Common myeloid progenitor, CD34-positive (primary cell): ENCODE measurements around the gene MACROH2A2.

Source experiments
- CTCF ChIA-PET: fragments of 350-600 bp; sonication (Branson Sonifier 250); formaldehyde crosslinking; loops from one replicate; lab custom pipeline; 2021; ENCODE audit warnings: antibody characterized with exemption; lab: Charles Lee
- POLR2A ChIA-PET: fragments of 350-600 bp; sonication (Branson Sonifier 250); formaldehyde crosslinking; loops from one replicate; lab custom pipeline; 2021; ENCODE audit warnings: antibody characterized with exemption; lab: Charles Lee
- DNase-seq, 3 donors: peaks; one replicate each; pipeline versions ENCODE4 v3.0.0 to v3.0.0-alpha.2; 2013
- H3K27ac ChIP-seq, 2 experiments: 1 replicate in 1 of 2; 2 replicates in 1 of 2; pipeline ENCODE4 v1.7.0; 2013; ENCODE audit warnings: inconsistent platforms in 2 of 2, low read length in 2 of 2, mild to moderate bottlenecking in 2 of 2, low read depth in 1 of 2, moderate library complexity in 1 of 2; ENCODE audit not compliant: severe bottlenecking in 2 of 2, insufficient read depth in 1 of 2, poor library complexity in 1 of 2
- H3K27me3 ChIP-seq, 5 experiments: replicated peaks in 2 of 5; 1 replicate in 3 of 5; 2 replicates in 2 of 5; pipeline versions ENCODE4 v1.6.1 to v1.7.0; 2013; ENCODE audit warnings: low read length in 4 of 5, mild to moderate bottlenecking in 2 of 5, moderate library complexity in 2 of 5, inconsistent platforms in 1 of 5; ENCODE audit not compliant: insufficient read depth in 5 of 5, control insufficient read depth in 4 of 5
- H3K36me3 ChIP-seq, 4 experiments: 1 replicate in 2 of 4; 2 replicates in 2 of 4; pipeline versions ENCODE4 v1.6.1 to v1.7.0; 2013; ENCODE audit warnings: low read length in 3 of 4, control low read depth in 1 of 4, mild to moderate bottlenecking in 1 of 4; ENCODE audit not compliant: control insufficient read depth in 4 of 4, insufficient read depth in 4 of 4
- H3K4me1 ChIP-seq, 4 experiments: 1 replicate in 3 of 4; 2 replicates in 1 of 4; pipeline versions ENCODE4 v1.6.1 to v1.7.1; 2013; ENCODE audit warnings: low read length in 3 of 4, mild to moderate bottlenecking in 3 of 4, control low read depth in 1 of 4, inconsistent platforms in 1 of 4, moderate library complexity in 1 of 4; ENCODE audit not compliant: control insufficient read depth in 4 of 4, insufficient read depth in 4 of 4; ENCODE audit errors: control extremely low read depth in 1 of 4
- H3K4me3 ChIP-seq, 7 experiments: 1 replicate in 4 of 7; 2 replicates in 3 of 7; pipeline versions ENCODE4 v1.5.1 to v1.7.0; 2013; ENCODE audit warnings: mild to moderate bottlenecking in 7 of 7, low read length in 6 of 7, moderate library complexity in 6 of 7, inconsistent platforms in 2 of 7, low read depth in 2 of 7, control low read depth in 1 of 7; ENCODE audit not compliant: insufficient read depth in 4 of 7, control insufficient read depth in 1 of 7; ENCODE audit errors: extremely low read depth in 1 of 7
- H3K9me3 ChIP-seq, 5 experiments: 1 replicate in 4 of 5; 2 replicates in 1 of 5; pipeline versions ENCODE4 v1.6.1 to v1.7.1; 2013; ENCODE audit warnings: low read length in 4 of 5, mild to moderate bottlenecking in 2 of 5, inconsistent platforms in 1 of 5, low read depth in 1 of 5, moderate library complexity in 1 of 5; ENCODE audit not compliant: control insufficient read depth in 4 of 5, insufficient read depth in 2 of 5; ENCODE audit errors: control extremely low read depth in 1 of 5
- WGBS: methylation state at CpG from one replicate; pipeline ENCODE4 v1.1.5; 2013; ENCODE audit not compliant: insufficient coverage; 5-methylcytosine and 5-hydroxymethylcytosine counted together

The MACROH2A2 gene

GRCh38 chr10:70053841-70054288 is 1.2 kb downstream of the MACROH2A2 start:
- POLR2A ChIA-PET = no interaction called here
- CTCF ChIA-PET = interaction anchor here (1.3 kb wide), 1 partner anchor 9 kb away, joined by 3 read pairs; no protein-coding TSS in a partner anchor
- DNase-seq = peak; percentile 16 to 39 (median 36)
- Histone ChIP-seq H3K4me3 (peak overlapping the region; percentile 46 to 79 (median 73)), H3K27me3 (peaks cover 9 to 44% (median 14%) of the 10 kb centered on the region in 5 experiments), H3K36me3 (no peaks in the 10 kb centered on the region), H3K9me3 (peaks cover 0 to 1% (median 0%) of the 10 kb centered on the region in 5 experiments), H3K27ac (no peak overlapping the region), H3K4me1 (peaks cover 0 to 16% (median 13%) of the 10 kb centered on the region in 4 experiments)
- 14% methylated on average over 18 of the region's 33 CpGs for WGBS

- Histone ChIP-seq H3K36me3 (no peaks in the 10 kb centered on the region), H3K27me3 (peaks cover 9 to 44% (median 14%) of the 10 kb centered on the region in 5 experiments), H3K27ac (no peak overlapping the region), H3K9me3 (peaks cover 0 to 1% (median 0%) of the 10 kb centered on the region in 5 experiments), H3K4me3 (no peak overlapping the region), H3K4me1 (peaks cover 0 to 16% (median 13%) of the 10 kb centered on the region in 4 experiments)
- WGBS = 90% methylated on average over 4 of the region's 4 CpGs
- ChIA-PET POLR2A (no interaction called here), CTCF (no interaction called here)
- DNase-seq = no peak
These were observed 2.3 kb downstream of the MACROH2A2 start for GRCh38 chr10:70054902-70055301.

GRCh38 chr10:70055550-70055949 is 2.9 kb downstream of the MACROH2A2 start:
- DNase-seq = no peak
- no peaks in the 10 kb centered on the region for H3K36me3 ChIP-seq
- ChIA-PET POLR2A (no interaction called here), CTCF (no interaction called here)
- no peak overlapping the region for H3K27ac ChIP-seq
- H3K27me3 ChIP-seq = peaks cover 8 to 39% (median 12%) of the 10 kb centered on the region in 5 experiments
- H3K4me1 ChIP-seq = peaks cover 0 to 16% (median 13%) of the 10 kb centered on the region in 4 experiments
- 100% methylated on average over 1 of the region's 1 CpG for WGBS
- peaks cover 0 to 1% (median 0%) of the 10 kb centered on the region in 5 experiments for H3K9me3 ChIP-seq
- no peak overlapping the region for H3K4me3 ChIP-seq

- Histone ChIP-seq H3K36me3 (no peaks in the 10 kb centered on the region), H3K4me1 (peaks cover 0 to 14% (median 11%) of the 10 kb centered on the region in 4 experiments), H3K4me3 (no peak overlapping the region), H3K27me3 (peaks cover 0 to 22% (median 2%) of the 10 kb centered on the region in 5 experiments), H3K9me3 (no peaks in the 10 kb centered on the region), H3K27ac (no peak overlapping the region)
- ChIA-PET POLR2A (no interaction called here), CTCF (no interaction called here)
- WGBS = no CpG with 5 or more reads among the region's 4 CpGs
- no peak for DNase-seq
These were observed 4.7 kb downstream of the MACROH2A2 start for GRCh38 chr10:70057306-70057705.

GRCh38 chr10:70060389-70060788 is 7.7 kb downstream of the MACROH2A2 start:
- H3K4me1 ChIP-seq = peaks cover 0 to 3% (median 0%) of the 10 kb centered on the region in 4 experiments
- DNase-seq = no peak
- CTCF ChIA-PET = no interaction called here
- H3K4me3 ChIP-seq = no peak overlapping the region
- 100% methylated on average over 2 of the region's 2 CpGs for WGBS
- POLR2A ChIA-PET = no interaction called here
- H3K9me3 ChIP-seq = no peaks in the 10 kb centered on the region
- no peaks in the 10 kb centered on the region for H3K36me3 ChIP-seq
- H3K27me3 ChIP-seq = no peaks in the 10 kb centered on the region
- no peak overlapping the region for H3K27ac ChIP-seq

- no peak for DNase-seq
- POLR2A ChIA-PET = no interaction called here
These were observed 10.9 kb downstream of the MACROH2A2 start for GRCh38 chr10:70063418-70064098.

GRCh38 chr10:70064486-70064885 is 11.8 kb downstream of the MACROH2A2 start:
- no peaks in the 10 kb centered on the region for H3K9me3 ChIP-seq
- CTCF ChIA-PET = no interaction called here
- H3K4me3 ChIP-seq = no peak overlapping the region
- WGBS = 53% methylated on average over 3 of the region's 4 CpGs
- peaks cover 0 to 3% (median 0%) of the 10 kb centered on the region in 4 experiments for H3K4me1 ChIP-seq
- POLR2A ChIA-PET = no interaction called here
- no peaks in the 10 kb centered on the region for H3K27me3 ChIP-seq
- H3K27ac ChIP-seq = no peak overlapping the region
- H3K36me3 ChIP-seq = no peaks in the 10 kb centered on the region
- peak in 1 of 3 donors; percentile 3 for DNase-seq

More at GRCh38 chr10:70063418-70064098, 10.9 kb downstream of the MACROH2A2 start:
- Histone ChIP-seq H3K9me3 (no peaks in the 10 kb centered on the region), H3K27me3 (no peaks in the 10 kb centered on the region), H3K27ac (no peak overlapping the region), H3K4me1 (peaks cover 0 to 3% (median 0%) of the 10 kb centered on the region in 4 experiments), H3K36me3 (no peaks in the 10 kb centered on the region), H3K4me3 (no peak overlapping the region)
- WGBS = 95% methylated on average over 4 of the region's 10 CpGs
- CTCF ChIA-PET = interaction anchor here (0.9 to 1.0 kb wide), 2 partner anchors 59 to 83 kb away, joined by 3 to 4 read pairs; partner anchors contain the start of gene TYSND1
